Mammary epithelial cell (primary cell): ENCODE measurements around the gene PAXX.

Source experiments
- CTCF ChIP-seq, 2 donors: IDR thresholded peaks in 1 of 2; conservative IDR thresholded peaks in 1 of 2; 2 replicates each; pipeline ENCODE4 v1.5.1; 2011 to 2012; ENCODE audit warnings: inconsistent platforms in 2 of 2, low read length in 2 of 2, mild to moderate bottlenecking in 2 of 2, control low read depth in 1 of 2, low read depth in 1 of 2; ENCODE audit not compliant: insufficient read depth in 1 of 2; ENCODE audit errors: extremely low read depth in 1 of 2
- EZH2 ChIP-seq: IDR thresholded peaks from 2 replicates; pipeline ENCODE4 v1.6.1; 2012; ENCODE audit warnings: low read length, inconsistent platforms, borderline replicate concordance

- no peak for TF ChIP-seq CTCF (conservative IDR thresholded peaks at IDR 0.05 in 1 of 2, IDR thresholded peaks at IDR 0.05 in 1 of 2; ENCODE audit: extremely low read depth in 1 of 2, insufficient read depth in 1 of 2, low read depth in 1 of 2, low read length in 2 of 2)
- no peak for TF ChIP-seq EZH2
Measured at GRCh38 chr9:137016436-137016835, 24.2 kb downstream of the PAXX start.
